H9 (cell line): ENCODE measurements around the gene ABCA10. TPM values are rescaled to one million over a fixed set of nuclear protein-coding genes. Genes with fewer than 3 reads are reported as not detected.

Experiments used
- DNase-seq: peaks from one replicate; pipeline ENCODE4 v3.0.0-alpha.2; 2017
- H2AFZ ChIP-seq: one replicate; pipeline ENCODE4 v1.6.1; 2013; ENCODE audit warnings: mild to moderate bottlenecking, low read length, control low read depth, moderate library complexity
- H2AK5ac ChIP-seq: 2 replicates; pipeline ENCODE4 v1.6.1; 2013; ENCODE audit warnings: low read length, control low read depth, mixed read lengths; ENCODE audit not compliant: insufficient read length
- H2BK120ac ChIP-seq: one replicate; pipeline ENCODE4 v1.6.1; 2013; ENCODE audit warnings: low read depth, mild to moderate bottlenecking, low read length, control low read depth, inconsistent platforms; ENCODE audit not compliant: poor library complexity, severe bottlenecking
- H2BK12ac ChIP-seq: 2 replicates; pipeline ENCODE4 v1.6.1; 2013; ENCODE audit warnings: low read length, control low read depth, mixed read lengths, low read depth; ENCODE audit not compliant: insufficient read length
- H2BK15ac ChIP-seq: 2 replicates; pipeline ENCODE4 v1.6.1; 2013; ENCODE audit warnings: low read depth, low read length, control low read depth
- H2BK20ac ChIP-seq: one replicate; pipeline ENCODE4 v1.6.1; 2013; ENCODE audit warnings: low read depth, mild to moderate bottlenecking, low read length, control low read depth, inconsistent platforms; ENCODE audit not compliant: poor library complexity, severe bottlenecking
- H2BK5ac ChIP-seq: 2 replicates; pipeline ENCODE4 v1.6.1; 2013; ENCODE audit warnings: low read length, control low read depth, mixed read lengths; ENCODE audit not compliant: insufficient read length
- H3K14ac ChIP-seq: 2 replicates; pipeline ENCODE4 v1.6.1; 2013; ENCODE audit warnings: low read length, control low read depth; ENCODE audit not compliant: insufficient read depth
- H3K18ac ChIP-seq: 2 replicates; pipeline ENCODE4 v1.6.1; 2013; ENCODE audit warnings: low read depth, mild to moderate bottlenecking, mixed read lengths, low read length, control low read depth; ENCODE audit not compliant: insufficient read length
- H3K23ac ChIP-seq: 2 replicates; pipeline ENCODE4 v1.6.1; 2013; ENCODE audit warnings: low read length, control low read depth, mixed read lengths, low read depth; ENCODE audit not compliant: insufficient read length
- H3K23me2 ChIP-seq: 2 replicates; pipeline ENCODE4 v1.6.1; 2013; ENCODE audit warnings: low read depth, mild to moderate bottlenecking, mixed read lengths, low read length, control low read depth; ENCODE audit not compliant: insufficient read length, poor library complexity, severe bottlenecking
- H3K27ac ChIP-seq: 2 replicates; pipeline ENCODE4 v1.5.1; 2013; ENCODE audit warnings: low read length, control low read depth, mixed read lengths, low read depth; ENCODE audit not compliant: insufficient read length
- H3K27me3 ChIP-seq: 2 replicates; pipeline ENCODE4 v1.6.1; 2013; ENCODE audit warnings: low read length, control low read depth, inconsistent platforms; ENCODE audit not compliant: insufficient read depth
- H3K4ac ChIP-seq: 2 replicates; pipeline ENCODE4 v1.6.1; 2013; ENCODE audit warnings: low read depth, mild to moderate bottlenecking, control low read depth, inconsistent platforms, low read length, moderate library complexity
- H3K4me1 ChIP-seq: 2 replicates; pipeline ENCODE4 v1.6.1; 2013; ENCODE audit warnings: low read length, control low read depth, inconsistent platforms; ENCODE audit not compliant: insufficient read depth
- H3K4me2 ChIP-seq: 2 replicates; pipeline ENCODE4 v1.6.1; 2013; ENCODE audit warnings: low read length, control low read depth, mixed read lengths; ENCODE audit not compliant: insufficient read length, insufficient read depth
- H3K56ac ChIP-seq: 2 replicates; pipeline ENCODE4 v1.6.1; 2013; ENCODE audit warnings: low read depth, mild to moderate bottlenecking, mixed read lengths, low read length, control low read depth; ENCODE audit not compliant: insufficient read length
- H3K79me1 ChIP-seq: 2 replicates; pipeline ENCODE4 v1.6.1; 2013; ENCODE audit warnings: low read depth, mild to moderate bottlenecking, moderate library complexity, low read length, control low read depth, inconsistent platforms; ENCODE audit not compliant: insufficient read depth, poor library complexity, severe bottlenecking
- H3K79me2 ChIP-seq: 2 replicates; pipeline ENCODE4 v1.6.1; 2013; ENCODE audit warnings: low read length, control low read depth, inconsistent platforms; ENCODE audit not compliant: insufficient read depth
- H3K9ac ChIP-seq: 2 replicates; pipeline ENCODE4 v1.6.1; 2013; ENCODE audit warnings: low read length, control low read depth, mixed read lengths; ENCODE audit not compliant: insufficient read length; ENCODE audit errors: extremely low read depth
- H3K9me3 ChIP-seq: one replicate; pipeline ENCODE4 v1.6.1; 2013; ENCODE audit warnings: low read depth, low read length, inconsistent platforms; ENCODE audit not compliant: control insufficient read depth
- H3T11ph ChIP-seq: one replicate; pipeline ENCODE4 v1.6.1; 2013; ENCODE audit warnings: mild to moderate bottlenecking, low read length, control low read depth, inconsistent platforms
- H4K20me1 ChIP-seq: one replicate; pipeline ENCODE4 v1.6.1; 2013; ENCODE audit not compliant: control insufficient read depth, insufficient read length, insufficient read depth
- H4K5ac ChIP-seq: 2 replicates; pipeline ENCODE4 v1.6.1; 2013; ENCODE audit warnings: low read depth, mild to moderate bottlenecking, mixed read lengths, low read length, control low read depth; ENCODE audit not compliant: insufficient read length
- H4K8ac ChIP-seq: replicated peaks from 2 replicates; pipeline ENCODE4 v1.6.1; 2013; ENCODE audit warnings: low read length, control low read depth, mixed read lengths, low read depth; ENCODE audit not compliant: insufficient read length
- H4K91ac ChIP-seq: 2 replicates; pipeline ENCODE4 v1.6.1; 2013; ENCODE audit warnings: low read depth, mild to moderate bottlenecking, moderate library complexity, mixed read lengths, low read length, control low read depth; ENCODE audit not compliant: insufficient read length
- H3K27ac Mint-ChIP-seq, 3 experiments: 2 replicates in 2 of 3; 3 replicates in 1 of 3; pipeline ENCODE4 v1.8.0; 2020 to 2021; ENCODE audit warnings: mixed read lengths in 3 of 3, mild to moderate bottlenecking in 1 of 3, moderate library complexity in 1 of 3
- H3K27me3 Mint-ChIP-seq: 2 replicates; pipeline ENCODE4 v1.8.0; 2021; ENCODE audit warnings: low read depth, mild to moderate bottlenecking, moderate library complexity, mixed read lengths
- H3K36me3 Mint-ChIP-seq, 3 experiments: 2 replicates in 2 of 3; 3 replicates in 1 of 3; pipeline ENCODE4 v1.8.0; 2020 to 2021; ENCODE audit warnings: low read depth in 3 of 3, mixed read lengths in 3 of 3; ENCODE audit not compliant: insufficient read depth in 1 of 3
- H3K4me1 Mint-ChIP-seq, 2 experiments: 2 replicates each; pipeline ENCODE4 v1.8.0; 2020; ENCODE audit warnings: mixed read lengths in 2 of 2
- H3K4me3 Mint-ChIP-seq, 2 experiments: 2 replicates in 1 of 2; 3 replicates in 1 of 2; pipeline ENCODE4 v1.8.0; 2020 to 2021; ENCODE audit warnings: mild to moderate bottlenecking in 2 of 2, mixed read lengths in 2 of 2, moderate library complexity in 1 of 2
- H3K9me3 Mint-ChIP-seq, 2 experiments: 2 replicates in 1 of 2; 3 replicates in 1 of 2; pipeline ENCODE4 v1.8.0; 2020; ENCODE audit warnings: mild to moderate bottlenecking in 2 of 2, mixed read lengths in 2 of 2, moderate library complexity in 1 of 2
- WGBS: extraction: QIAGEN DNeasy Blood & Tissue Kit; methylation state at CpG from one replicate; pipeline ENCODE4 v1.1.7; 2013; ENCODE audit warnings: missing lambda C conversion rate, low lambda C conversion rate, mixed read lengths; ENCODE audit not compliant: insufficient read length; ENCODE audit errors: extremely low coverage; 5-methylcytosine and 5-hydroxymethylcytosine counted together
- total RNA-seq: library from RNA; stranded (reverse); gene quantifications from 2 replicates; pipeline ENCODE4 v1.2.1, GENCODE V29; 2021
- TF ChIP-seq, protein P1 (sequence below): fragments of 200-600 bp; sonication (generic); conservative IDR thresholded peaks from 3 replicates; pipeline ENCODE4 v1.8.0; 2021; ENCODE audit warnings: antibody characterized with exemption, mild to moderate bottlenecking

Gene ABCA10
- total RNA-seq, 1 experiment from 2014 or later: not detected

DNA sequence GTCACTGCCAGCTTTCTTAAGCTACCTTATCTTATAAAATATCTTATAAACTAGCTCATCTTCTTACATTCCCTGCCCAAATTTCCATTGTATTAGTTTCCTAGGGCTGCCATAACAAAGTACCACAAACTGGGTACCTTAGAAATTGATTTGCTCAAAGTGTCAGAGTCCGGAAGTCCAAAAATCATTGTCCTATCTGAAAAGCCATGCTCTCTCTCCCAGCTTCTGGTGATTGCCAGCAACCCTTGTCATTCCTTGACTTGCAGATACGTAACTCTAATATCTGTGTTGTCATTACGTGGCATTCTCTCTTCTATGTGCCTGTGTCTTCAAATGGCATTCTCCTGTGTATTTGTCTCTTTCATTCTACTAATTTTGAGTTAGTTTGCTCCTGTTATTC is 2.3 kb upstream of the ABCA10 start:
- DNase-seq: no peak
- H3K14ac ChIP-seq: no peak overlapping the region
- H4K20me1 ChIP-seq: no peaks in the 10 kb centered on the region
- H3K4me2 ChIP-seq: no peak overlapping the region
- no peaks in the 10 kb centered on the region for H3K79me1 ChIP-seq
- Mint-ChIP-seq H3K4me1 (peaks cover 0 to 2% of the 10 kb centered on the region in 2 experiments; a peak in 2 of 4 replicates), H3K27me3 (no peaks in the 10 kb centered on the region), H3K4me3 (no peak overlapping the region), H3K36me3 (peaks cover 0 to 7% (median 0%) of the 10 kb centered on the region in 3 experiments; a peak in 1 of 7 replicates), H3K9me3 (peaks cover 4% of the 10 kb centered on the region in 2 experiments; a peak in 4 of 5 replicates), H3K27ac (no peak overlapping the region)
- no peak overlapping the region for H2BK20ac ChIP-seq
- H2BK15ac ChIP-seq: no peak overlapping the region
- H2BK120ac ChIP-seq: no peak overlapping the region
- H4K8ac ChIP-seq: no peak overlapping the region
- H3K4ac ChIP-seq: no peak overlapping the region
- H2BK12ac ChIP-seq: no peak overlapping the region
- no peak overlapping the region for H3K23ac ChIP-seq
- H3K9me3 ChIP-seq: no peaks in the 10 kb centered on the region
- H4K5ac ChIP-seq: no peak overlapping the region
- H3K9ac ChIP-seq: no peak overlapping the region
- H3T11ph ChIP-seq: no peak overlapping the region
- no peak overlapping the region for H3K27ac ChIP-seq
- H2AFZ ChIP-seq: no peak overlapping the region
- H3K4me1 ChIP-seq: no peaks in the 10 kb centered on the region
- no peak overlapping the region for H2AK5ac ChIP-seq
- no peaks in the 10 kb centered on the region for H3K23me2 ChIP-seq
- no peak overlapping the region for H3K56ac ChIP-seq
- H3K18ac ChIP-seq: no peak overlapping the region
- H4K91ac ChIP-seq: no peak overlapping the region
- H3K79me2 ChIP-seq: no peaks in the 10 kb centered on the region
- no peak overlapping the region for H2BK5ac ChIP-seq
- TF ChIP-seq, protein P1, sequence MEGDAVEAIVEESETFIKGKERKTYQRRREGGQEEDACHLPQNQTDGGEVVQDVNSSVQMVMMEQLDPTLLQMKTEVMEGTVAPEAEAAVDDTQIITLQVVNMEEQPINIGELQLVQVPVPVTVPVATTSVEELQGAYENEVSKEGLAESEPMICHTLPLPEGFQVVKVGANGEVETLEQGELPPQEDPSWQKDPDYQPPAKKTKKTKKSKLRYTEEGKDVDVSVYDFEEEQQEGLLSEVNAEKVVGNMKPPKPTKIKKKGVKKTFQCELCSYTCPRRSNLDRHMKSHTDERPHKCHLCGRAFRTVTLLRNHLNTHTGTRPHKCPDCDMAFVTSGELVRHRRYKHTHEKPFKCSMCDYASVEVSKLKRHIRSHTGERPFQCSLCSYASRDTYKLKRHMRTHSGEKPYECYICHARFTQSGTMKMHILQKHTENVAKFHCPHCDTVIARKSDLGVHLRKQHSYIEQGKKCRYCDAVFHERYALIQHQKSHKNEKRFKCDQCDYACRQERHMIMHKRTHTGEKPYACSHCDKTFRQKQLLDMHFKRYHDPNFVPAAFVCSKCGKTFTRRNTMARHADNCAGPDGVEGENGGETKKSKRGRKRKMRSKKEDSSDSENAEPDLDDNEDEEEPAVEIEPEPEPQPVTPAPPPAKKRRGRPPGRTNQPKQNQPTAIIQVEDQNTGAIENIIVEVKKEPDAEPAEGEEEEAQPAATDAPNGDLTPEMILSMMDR: no peak
- H3K27me3 ChIP-seq: no peaks in the 10 kb centered on the region
- no CpG with 5 or more reads among the region's 3 CpGs for WGBS
